Activated T-helper 9 cell treated with anti-CD3 and anti-CD28 coated beads, Interleukin-2, amount 50 U/mL, for 16 hours (primary cell): Measurements from ENCODE around the gene SPOCK3.

Experiments used
- DNase-seq: peaks from one replicate; pipeline ENCODE4 v3.0.0-alpha.2; 2020; ENCODE audit warnings: low read depth

The SPOCK3 gene

DNA sequence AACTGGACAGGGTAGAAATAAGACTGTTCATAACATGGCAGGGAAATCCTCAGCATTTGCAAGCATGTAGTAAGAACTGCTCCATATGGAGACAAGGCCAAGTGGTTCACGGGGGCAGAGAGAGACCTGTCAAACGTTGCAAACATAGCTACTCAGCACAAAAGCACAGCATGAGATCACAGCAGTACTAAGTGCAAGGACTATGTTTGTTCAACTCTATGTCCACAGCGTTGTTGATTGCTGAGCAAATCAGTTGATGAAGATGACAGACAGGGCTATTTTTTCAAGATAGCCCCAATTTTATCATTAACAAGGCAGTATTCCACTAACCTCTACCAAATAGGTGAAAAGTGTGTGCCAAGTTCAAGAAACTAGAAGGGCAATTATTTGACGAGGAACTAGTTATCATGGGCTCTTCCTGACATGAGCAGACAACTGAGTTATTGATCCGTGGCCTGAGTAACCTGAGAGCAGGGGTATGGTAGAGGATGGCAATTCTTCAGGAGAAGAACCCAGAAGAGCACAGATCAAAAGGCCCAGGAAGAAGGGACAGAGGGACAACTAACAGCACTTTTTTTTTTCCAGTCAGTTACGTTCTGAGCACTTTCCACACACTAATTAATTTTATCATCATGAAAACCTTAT lies 57.4 kb downstream of the SPOCK3 start:
- DNase-seq, result no peak

DNA sequence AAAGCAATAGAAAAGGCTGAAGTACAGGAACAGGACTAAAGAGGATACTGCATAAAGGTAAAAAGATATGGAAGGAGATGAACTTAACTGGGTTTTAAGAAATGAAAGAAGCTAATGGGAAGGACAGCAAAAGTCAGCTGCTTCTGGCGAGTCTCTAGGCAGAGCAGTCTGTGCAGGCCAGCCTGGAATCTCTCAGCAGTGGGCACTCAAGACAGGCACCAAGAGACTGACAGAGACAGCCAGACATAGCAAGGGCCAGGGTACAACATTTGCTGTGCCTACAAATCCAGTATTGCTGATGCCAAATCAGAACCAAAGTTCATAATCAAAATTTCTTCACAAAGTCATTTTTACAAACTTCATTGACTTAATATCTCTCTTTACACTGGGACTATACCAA lies 62.4 kb downstream of the SPOCK3 start:
- DNase-seq, result no peak

DNA sequence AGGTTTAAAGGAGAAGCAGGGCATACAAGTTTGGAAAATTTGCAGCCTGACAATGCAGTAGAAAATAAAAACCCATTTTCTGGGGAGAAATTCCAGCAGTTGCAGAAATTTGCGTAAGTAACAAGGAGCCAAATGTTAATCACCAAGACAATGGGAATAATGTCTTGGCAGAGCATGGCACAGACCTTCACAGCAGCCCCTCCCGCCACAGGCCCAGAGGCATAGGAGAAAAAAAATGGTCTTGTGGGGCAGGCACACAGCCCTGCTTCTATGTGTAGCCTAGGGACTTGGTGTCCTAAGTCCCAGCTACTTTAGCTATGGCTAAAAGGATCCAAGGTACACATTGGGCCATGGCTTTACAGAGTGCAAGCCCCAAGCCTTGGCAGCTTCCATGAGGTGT lies 65.7 kb downstream of the SPOCK3 start:
- no peak for DNase-seq

DNA sequence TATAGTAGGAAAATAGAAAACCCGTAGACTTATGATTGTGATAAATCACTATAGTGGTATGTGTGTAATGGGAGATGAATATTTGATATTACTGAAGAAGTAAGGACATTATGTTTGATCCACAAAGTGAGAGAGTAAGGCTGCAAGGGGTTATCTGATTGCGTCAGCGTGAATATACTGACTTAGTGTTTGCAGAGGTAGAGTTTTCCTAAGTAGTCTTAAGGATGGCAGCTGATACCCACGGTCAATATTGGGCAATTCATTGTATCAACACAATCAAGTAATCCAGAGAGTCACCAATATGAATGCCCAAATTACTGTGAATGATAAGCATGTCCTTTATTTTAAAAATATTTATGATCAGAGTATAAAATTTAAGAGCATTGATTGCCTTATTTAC lies 83.7 kb downstream of the SPOCK3 start:
- no peak for DNase-seq

DNA sequence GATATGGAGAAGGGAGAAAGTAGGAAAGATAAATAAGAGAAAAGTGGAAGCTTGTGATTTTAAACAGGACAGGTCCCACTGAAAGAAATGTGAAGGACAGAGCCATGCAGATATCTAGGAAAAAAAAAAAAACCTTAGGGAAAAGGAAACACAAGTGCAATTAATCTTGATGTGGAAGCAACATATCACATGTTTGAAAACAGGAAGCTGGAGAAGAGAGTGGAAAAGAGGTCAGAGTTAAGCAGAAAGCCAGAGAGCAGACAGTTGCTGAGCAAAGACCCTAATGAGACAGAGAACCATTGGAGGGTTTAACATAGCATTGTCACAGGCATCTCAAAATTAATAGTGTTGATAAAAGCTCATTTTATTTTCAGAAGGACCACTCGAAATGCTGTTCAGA lies 89.7 kb downstream of the SPOCK3 start:
- no peak for DNase-seq

DNA sequence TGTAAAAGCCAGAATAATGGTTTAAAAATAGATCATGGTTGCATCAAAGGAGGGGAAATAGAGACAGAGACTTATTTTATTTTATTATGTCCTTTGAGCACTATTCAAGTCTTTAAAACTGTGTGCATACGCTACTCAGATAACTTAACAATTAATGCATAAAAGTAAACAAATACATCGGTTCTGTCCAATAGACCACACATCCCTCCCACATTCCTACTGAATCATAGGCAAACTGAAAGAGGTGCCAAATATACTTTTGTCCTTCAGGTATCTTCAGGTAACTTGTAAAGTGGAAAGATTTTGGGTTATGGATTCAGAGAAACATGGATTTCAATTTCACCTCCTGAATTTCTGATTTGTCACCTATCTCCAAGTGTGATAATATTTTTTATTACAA lies 91.3 kb downstream of the SPOCK3 start:
- no peak for DNase-seq

DNA sequence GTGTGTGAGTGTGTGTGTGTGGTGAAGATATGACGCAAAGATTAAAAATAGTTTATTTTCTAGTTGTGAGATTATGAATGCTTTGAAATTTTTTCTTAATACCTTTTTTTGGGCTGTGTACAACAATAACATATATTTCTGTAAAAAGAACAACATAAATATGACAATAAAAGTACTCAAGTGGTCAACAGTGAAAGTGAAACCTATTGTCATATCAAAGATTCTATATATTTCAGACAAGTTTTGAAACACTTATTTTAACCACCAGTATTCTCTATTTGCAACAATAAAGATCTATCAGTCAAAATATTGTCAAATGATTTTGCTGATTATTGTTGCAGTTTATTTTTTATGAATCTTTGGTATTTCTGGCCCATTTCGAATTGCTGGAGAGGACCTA lies 98.0 kb downstream of the SPOCK3 start:
- no peak for DNase-seq

DNA sequence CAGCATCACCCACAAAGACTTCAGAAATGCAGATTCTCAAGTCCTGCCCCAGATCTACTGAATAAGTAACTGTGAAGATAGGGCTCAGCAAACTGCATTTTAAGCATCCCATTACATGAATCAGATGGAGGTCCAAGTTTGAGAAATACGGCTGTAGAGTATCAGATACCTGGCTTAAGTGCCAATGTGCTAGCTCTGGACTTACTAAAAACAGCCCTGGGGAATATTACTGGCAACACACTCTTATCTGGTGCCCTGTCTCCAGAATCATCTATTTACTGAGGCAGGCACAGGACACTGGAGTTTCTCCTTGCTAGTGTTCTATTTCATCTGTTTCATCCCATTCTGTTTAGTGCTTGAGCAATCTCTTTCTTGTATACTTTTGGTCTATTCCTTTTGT lies 105.1 kb downstream of the SPOCK3 start:
- DNase-seq, result no peak

DNA sequence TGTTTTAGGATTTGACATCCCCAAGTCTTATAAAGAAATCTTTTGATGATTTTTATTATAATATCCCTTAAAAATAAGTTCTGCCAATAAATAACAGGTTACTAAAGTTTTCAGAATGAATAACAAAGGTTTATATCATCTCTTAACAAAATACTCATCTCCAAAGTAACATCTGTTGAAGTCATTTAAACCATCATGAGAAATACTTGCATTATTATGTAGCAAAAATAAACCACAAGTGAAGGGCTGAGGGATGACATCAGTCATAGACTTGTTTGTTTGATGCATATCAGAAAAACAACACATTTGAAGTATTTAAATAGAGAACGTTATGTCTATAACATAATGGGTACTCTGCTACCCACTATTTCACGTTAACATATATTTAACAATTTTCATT lies 114.9 kb downstream of the SPOCK3 start:
- no peak for DNase-seq

DNA sequence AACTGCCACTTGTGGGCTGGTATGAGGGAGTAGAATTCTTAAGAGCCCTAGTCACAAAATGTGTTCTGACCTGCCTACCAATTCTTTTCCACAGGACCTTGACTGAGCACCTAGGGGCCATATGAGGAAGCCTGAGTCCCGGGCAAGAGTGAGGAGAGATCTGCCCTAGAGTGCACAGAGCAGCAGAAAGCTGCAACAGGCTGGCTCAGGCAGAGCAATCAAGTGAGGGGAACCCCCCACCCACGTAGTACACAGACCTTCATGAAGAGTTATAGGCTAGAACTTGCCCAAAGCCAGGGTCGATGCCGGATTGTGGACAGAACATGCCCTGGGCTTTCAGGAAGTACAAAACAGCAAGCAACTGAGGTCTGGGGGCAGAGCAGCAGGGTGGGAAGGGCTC lies 117.0 kb downstream of the SPOCK3 start:
- DNase-seq, result no peak

DNA sequence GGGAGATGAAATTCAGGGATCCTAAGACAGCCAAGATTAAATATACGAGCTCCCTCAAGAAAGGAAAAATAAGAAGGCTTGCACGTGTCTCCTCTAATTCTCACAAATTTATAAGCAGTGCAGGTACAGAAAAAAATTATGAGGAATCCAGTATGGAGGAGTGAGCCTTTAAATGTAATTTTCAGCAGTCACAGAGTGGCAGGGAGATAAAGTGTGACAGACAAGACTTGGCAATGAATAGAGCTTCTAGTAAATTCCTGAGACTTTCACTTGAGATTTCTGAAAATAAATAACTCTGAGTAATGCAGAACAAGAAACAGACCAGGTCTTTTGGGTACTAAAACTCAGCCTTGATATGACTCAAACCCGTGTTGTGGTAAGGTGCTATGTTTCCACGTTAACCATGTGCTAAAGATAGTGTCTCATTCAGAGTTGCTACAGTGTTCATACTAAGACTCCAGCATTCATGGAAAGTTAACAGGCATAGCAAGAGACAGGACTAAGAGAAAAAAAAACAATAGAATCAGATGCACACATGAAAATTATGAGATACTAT lies 119.8 kb downstream of the SPOCK3 start:
- no peak for DNase-seq

DNA sequence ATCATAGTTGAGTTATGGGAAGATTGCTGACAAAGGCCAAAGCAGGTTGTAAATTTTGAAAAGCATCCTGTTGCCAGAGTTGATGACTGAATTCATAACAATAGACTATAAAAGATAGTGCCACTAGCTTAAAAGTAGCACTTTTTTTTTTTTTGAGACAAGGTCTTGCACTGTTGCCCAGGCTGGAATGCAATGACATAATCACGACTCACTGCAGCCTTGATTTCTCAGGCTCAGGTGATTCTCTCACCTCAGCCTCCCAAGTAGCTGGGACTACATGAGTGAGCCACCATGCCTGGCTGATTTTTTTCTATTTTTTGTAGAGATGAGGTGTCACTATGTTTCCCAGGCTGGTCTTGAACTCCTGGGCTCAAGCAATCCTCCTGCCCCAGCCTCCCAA lies 122.7 kb downstream of the SPOCK3 start:
- no peak for DNase-seq

DNA sequence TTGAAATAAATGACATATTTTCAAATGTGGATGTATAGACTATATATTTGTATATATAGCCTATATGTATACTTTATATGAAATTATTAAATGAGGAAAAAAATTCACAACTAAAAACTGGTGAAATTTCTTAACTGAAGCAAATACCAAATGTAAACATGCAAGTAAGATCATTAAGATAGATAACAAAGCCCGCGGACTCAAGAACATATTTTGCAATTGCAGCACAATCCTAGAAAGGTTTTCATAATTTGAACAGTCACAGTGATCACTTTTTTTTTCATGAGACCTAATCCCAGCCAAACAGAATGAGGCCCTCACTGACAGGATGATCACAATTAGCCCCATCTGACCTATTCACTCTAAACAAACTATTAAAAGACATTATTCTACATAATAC lies 123.2 kb downstream of the SPOCK3 start:
- no peak for DNase-seq

DNA sequence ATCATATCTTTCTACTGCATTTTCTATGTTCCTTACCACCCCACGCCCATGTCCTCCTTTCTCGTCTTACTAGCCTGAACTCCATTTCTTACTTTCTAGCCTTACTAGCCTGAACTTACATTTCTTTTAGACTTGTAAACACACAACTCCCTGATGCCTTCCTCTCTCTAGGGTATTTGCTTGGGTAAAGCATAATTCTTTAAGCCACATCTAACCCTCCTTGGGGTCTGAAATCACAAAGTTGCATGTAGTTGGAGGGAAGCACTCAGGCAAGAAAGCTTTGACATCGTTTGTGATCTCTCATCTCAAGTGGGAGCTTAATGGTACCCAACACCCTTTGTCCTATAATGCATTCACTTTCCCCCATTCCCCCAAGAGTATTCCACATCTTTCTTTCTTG lies 124.4 kb downstream of the SPOCK3 start:
- DNase-seq, result no peak

DNA sequence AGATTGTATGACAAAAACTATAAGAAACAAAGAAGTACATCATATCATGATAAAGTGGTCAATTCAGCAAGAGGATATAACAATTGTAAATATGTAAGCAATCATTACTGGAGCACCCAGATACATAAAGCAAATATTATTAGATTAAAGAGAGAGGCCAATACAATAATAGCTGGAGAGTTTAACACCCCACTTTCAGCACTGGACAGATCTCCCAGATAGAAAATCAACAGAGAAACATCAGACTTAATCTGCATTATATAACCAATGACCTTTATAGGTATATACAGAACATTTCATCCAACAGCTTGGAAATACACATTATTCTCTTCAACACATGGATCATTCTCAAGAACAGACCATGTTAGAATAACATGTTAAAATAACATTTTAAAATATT lies 128.4 kb downstream of the SPOCK3 start:
- DNase-seq, result no peak

DNA sequence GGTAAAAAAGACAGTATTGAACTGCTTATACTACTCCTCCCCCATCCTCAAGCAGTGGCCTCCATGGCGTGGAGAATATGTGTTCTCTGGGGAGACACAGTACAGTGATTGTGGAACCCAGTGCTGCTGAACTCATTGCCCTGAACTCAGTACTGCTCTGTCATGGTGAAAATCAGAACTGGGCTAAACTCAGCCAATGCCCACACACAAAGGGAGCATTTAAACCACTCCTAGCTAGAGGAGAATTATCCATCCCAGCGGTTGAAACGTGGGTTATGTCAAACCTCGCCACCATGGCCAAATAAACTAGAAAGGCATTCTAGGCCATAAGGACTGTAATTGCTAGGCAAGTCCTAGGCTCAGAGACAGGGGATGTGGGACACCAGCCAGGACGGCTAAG lies 131.8 kb downstream of the SPOCK3 start:
- no peak for DNase-seq

DNA sequence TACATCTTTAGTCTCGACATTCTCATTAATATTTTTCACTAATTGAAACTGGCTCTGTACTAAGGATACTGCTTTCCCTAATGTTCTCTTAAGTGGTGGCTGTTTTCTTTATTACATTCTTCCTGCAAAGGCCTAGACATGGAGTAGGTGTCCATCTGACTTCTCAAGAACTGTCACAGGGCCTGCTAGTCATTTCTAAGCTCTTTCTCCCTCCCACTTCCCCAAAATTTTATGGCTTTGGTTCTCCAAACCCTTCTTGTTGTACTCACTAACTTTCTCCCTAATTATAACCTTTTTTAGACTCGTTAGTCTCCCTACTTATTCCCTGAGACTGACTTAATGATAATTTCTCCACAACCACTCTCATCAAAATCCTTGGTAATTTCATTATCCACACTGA lies 133.3 kb downstream of the SPOCK3 start:
- no peak for DNase-seq

DNA sequence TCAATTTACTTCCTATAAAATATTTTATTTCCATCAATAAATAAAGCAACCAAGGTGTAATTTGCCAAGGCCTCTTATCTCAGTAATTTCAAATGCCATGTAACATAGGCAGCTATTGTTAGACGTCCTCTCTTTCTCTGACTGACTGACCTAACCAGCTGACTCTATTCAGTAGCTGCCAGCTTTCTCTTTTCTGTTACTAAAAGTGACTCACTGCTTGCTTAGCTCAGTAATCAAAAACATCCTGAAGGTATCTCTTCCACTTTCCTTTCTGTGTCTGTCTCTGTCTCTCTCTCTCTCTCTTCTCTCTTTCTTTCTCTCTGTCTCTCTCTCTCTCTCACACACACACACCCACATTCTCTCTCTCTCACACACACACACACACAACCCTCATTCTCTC lies 134.2 kb downstream of the SPOCK3 start:
- no peak for DNase-seq

DNA sequence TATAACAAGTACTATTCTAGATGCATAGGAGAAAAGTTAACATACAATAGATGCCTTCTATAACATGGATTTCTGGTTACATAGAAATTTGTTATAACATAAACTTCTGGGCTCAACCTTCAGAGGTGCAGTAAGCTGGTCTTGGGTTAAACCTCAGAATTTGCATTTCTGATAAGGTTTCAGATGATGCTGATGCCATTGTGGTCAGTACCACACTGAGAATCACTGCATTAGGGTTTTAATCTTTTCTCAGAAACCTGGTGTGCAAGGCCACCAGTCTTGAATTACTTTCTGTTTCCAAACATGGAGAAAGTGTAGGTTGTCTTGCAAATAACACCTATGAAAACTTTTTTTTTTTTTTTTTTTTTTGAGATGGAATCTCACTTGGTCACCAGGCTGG lies 146.2 kb downstream of the SPOCK3 start:
- no peak for DNase-seq

DNA sequence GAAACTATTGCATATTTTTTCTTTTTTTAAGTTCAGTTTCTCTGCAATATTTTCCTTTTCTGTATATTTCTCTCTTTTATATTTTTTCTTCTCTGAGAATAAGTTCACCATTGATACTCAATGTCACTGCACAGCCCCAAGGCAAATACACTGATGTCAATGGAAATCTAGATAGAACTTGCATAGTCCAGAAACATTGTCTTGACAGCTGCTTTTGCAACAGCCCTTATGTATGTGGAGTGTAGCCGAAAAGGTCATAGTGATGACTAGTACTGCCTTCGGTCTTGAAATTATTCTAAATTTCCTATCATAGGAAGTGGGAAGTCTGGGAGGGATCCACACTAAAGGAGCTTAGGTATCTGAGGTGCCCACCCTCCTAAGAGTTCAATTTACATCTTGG lies 150.0 kb downstream of the SPOCK3 start:
- DNase-seq, result no peak

DNA sequence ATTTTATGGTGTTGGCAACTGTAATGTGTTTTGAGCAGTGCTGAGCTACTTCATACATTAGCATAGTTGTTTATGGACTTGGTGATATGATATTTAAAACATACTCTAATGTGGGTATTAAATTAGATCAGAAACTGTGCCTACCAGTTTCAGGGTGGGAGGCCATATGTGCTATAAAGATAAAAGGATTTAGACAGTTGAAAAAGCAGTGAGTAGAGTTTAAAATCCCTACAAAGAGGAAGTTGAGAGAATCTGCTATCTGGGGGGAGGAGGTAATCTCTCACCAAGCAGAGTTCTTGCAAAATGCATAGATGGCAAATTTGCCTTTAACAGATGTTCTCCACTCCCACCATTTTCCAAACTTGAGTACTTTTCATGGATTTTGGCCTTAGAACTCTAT lies 154.5 kb downstream of the SPOCK3 start:
- DNase-seq, result no peak

DNA sequence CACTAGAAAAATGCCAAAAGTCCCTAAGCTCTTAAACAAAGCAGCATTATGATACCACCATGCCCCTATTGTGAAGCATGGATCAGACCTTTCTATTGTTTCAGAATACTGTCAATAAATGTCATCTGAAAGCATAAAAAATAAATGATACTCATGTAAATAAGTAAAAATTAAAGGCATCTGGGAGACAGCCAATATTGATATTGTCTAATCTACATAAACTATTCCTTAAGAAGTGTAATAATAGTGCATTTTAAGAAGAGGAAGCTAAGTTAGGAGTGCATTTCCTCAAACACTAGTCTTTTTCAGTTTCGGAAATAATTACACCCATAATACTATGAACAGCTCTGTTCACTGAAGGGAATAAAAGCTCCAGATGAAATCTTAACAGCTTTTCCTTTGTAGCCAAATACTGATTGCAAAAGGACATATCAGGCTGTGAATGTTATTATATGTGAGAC lies 181.6 kb downstream of the SPOCK3 start:
- no peak for DNase-seq

DNA sequence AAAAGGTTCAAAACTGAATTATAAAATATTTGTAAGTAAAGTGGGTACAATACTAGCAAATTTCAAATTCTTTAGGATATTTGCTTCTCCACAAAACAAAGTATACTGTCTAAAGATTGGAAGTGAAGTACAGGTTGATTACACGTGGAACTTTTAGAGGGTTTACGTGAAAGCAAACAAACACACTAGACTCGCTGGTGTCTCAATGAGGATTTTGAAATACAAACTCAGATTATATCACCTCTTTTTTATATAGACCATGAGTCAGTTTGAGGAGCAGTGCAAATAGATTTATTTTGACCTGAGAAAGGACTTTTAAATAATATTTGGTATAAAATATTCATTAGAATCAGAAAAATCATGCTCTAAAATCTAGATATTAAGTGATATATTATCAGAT lies 185.0 kb downstream of the SPOCK3 start:
- no peak for DNase-seq

DNA sequence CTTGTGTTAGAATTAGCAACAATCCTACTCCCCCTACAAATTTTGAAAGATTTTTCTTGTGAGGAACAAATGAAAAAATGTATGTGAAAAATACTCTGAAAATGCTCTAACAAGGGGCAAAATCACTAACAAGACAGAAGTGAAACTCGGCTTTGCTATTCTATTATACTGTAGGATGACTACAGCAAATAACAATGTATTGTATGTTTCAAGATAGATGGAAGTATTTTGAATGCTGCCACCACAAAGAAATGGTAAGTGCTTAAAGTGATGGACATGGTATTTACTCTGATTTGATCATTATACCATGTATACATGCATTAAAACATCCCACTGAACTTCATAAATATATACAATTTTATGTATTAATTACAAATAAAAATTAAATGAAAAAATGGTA lies 192.8 kb downstream of the SPOCK3 start:
- DNase-seq, result no peak

DNA sequence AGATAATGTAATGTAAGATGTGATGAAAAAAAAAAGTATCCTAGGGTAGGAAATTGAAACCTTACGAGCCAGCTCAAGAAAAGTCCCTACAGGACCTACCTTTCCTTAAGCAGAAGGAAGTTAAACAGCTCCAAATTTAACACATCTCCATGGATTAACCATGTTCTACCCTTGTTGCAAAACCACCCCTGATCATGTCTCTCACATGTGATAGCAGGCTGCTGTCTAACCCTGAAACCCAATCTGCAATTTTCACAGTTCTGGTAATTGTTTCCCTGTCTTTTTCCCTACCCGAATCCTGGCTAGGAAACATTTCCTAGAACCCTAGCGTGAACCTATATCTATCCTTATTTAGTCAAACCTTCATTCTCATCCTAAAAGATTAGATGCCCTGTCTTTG lies 198.9 kb downstream of the SPOCK3 start:
- DNase-seq, result no peak
